GM18907 (cell line): ENCODE results near the gene KLRF1.

Experiments used
- ATAC-seq: cut with Tn5 transposase; IDR thresholded peaks from one replicate; pipeline ENCODE4 v1.9.1; 2021; ENCODE audit warnings: mild to moderate bottlenecking, moderate library complexity; ENCODE audit not compliant: unreplicated experiment

KLRF1 gene

DNA sequence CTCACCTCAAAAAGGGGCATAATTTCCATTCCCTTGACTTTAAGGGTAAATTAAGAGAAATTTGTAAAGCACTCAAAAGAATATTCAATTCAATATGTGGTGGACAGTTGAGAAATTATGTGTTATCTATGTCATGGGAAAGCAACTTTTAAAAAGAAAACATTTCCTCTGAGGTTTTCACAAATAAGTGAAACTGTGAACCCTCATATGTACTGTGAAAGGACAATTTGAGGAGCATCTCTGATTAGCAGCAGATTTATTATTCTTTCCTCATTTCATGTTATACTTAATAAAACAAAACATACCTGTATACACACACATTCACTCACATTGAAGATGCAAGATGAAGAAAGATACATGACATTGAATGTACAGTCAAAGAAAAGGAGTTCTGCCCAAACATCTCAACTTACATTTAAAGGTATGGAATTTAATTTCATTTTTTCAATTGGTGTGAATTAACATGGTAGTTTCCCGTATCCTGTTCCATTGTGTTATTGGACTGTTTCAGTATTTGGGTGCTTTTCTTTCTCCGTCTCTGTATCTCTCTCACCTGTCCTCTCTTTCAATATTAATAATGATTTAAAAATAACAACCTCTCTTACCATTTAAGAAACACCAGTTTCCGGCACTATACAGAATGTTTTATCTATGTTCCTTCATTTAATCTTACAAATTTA is at the start of gene KLRF1:
Gene KLRF1 (plus strand): TSS at position 273 of the 680 bp plus-strand sequence. CDS start 64 bp downstream, at position 337.
- ATAC-seq = no peak

- no peak for ATAC-seq
Measured at GRCh38 chr12:9779209-9779608, 48.1 kb upstream of the KLRF1 start.

- no peak for ATAC-seq
Measured at GRCh38 chr12:9781360-9781759, 45.9 kb upstream of the KLRF1 start.

DNA sequence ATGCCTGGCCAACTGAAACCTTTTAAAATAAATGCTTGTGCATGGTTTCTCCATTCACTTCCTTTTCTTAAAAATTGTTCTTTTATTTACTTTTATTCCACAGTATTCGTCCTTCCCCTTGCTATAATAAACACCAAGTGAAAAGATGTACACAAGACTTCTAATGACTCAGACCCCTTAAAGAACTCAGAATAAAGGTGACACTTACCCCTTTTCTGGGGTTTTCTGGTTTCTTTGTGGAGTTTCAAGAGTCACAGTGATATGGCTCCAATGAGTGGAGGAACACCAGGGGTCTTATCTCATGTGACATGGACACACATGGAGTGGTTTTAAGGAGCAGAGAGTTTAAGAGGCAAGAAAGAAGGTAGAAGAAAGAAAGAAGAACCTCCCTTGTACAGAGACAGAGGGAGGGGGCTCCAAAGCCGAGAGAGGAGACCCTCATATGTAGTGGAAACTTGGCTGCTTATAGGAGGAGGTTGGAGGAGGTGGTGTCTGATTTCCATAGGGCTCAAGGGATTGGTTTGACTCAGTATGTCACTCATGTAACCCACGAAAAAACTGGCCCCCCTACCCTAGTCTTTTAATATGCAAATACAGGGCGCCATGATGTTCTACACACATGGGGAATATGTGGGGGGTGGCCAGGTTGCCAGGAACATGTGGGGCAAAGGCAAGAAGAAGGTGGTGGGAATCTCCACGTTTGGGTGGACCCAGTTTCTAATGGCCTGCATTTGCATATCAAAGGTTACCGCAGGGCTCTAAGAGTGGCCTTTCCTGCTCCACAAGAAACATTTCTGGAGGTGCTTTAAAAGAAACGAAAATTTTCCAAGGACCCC is 44.5 kb upstream of the KLRF1 start:
- no peak for ATAC-seq

- no peak for ATAC-seq
Measured at GRCh38 chr12:9784326-9784725, 43.0 kb upstream of the KLRF1 start.

DNA sequence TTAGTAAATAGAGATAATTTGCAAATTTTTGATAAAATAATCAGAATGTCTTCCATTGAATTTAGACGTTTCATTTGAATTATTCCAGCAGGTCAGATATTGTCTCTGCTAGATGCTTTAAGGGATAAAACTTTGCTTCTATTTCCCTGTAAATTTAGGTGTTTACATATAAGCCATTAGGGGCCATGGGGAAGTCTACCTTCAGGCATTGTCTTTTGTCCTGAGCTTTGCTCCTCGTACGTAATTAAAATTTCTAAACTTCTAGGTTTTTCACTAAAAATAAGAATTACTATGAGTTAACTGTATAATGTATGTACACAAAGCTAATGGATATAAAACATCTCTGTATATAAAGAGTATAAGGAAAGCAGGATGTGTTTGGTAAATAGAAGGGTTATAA is 42.5 kb upstream of the KLRF1 start:
- ATAC-seq = no peak

DNA sequence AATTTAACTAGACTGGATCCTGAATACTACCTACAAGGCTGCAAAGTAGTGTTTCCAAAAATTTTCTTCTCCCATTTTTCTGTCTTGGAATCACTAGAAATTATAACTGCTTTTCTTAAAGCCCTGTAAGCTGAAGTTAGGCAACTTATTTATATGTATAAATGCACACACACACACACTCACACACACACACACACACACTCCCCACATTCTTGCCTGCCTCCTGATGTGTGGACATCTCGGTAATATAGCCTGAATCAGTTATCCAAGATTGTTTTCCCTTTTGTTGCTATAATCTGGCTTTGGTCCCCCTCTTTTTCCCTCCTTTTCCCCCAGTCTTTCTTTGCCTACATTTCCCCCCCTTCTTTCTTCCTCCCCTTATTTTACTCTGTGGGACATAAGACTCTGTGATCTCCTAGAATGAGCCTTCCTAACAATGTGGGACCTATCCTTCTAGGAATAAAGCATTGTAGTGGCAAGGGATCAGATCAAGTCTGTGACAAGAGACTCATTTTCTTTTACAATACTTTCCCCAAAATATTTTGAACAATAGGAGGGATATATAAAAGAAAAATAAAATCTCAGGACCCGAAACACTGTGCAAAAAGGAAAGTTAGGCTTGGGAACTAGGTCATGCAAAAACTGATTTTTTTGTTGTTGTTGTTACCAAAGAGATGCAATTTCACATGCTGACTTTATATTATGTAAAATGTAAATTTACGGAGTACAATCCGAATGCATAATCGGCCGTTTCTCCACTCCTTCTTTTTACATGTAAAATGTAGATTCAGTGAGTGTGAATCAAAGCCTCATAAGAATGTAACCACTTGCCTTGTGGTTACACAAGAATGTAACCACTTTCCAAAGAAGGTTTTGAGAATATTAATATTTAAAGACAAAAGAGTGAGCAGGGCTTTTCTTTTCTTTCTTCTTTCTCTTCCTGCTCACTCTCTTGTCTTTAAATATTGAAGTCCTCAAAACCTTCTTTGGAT is 40.3 kb upstream of the KLRF1 start:
- no peak for ATAC-seq

- ATAC-seq = no peak
Measured at GRCh38 chr12:9792185-9792900, 34.9 kb upstream of the KLRF1 start.

GRCh38 chr12:9792961-9793617 is 34.2 kb upstream of the KLRF1 start:
- no peak for ATAC-seq

GRCh38 chr12:9793779-9794395 is 33.4 kb upstream of the KLRF1 start:
- ATAC-seq = no peak

GRCh38 chr12:9794484-9795093 is 32.7 kb upstream of the KLRF1 start:
- ATAC-seq = no peak

DNA sequence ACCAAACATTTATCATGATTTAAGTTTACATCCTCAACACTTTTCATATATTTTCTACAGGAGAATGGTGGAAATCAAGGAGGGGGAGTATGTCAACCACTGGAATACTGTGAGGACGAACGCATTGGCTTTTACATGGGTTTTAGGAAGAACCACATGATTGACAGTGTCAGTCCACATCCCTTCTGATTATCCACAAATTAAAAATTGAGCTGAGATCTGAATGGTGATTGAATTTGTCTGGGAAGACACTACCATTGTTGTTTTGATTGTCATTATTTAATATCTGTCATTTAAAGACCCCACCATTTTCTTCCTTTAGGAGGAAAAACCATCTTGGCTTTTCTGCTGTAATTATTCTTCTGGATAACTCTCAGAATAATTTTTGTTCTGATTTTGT is 31.3 kb upstream of the KLRF1 start:
- ATAC-seq = no peak

GRCh38 chr12:9796346-9796745 is 30.9 kb upstream of the KLRF1 start:
- no peak for ATAC-seq

GRCh38 chr12:9796971-9797370 is 30.3 kb upstream of the KLRF1 start:
- no peak for ATAC-seq

- peak; percentile 94 for ATAC-seq
Measured at GRCh38 chr12:9797722-9798619, 29.3 kb upstream of the KLRF1 start.

DNA sequence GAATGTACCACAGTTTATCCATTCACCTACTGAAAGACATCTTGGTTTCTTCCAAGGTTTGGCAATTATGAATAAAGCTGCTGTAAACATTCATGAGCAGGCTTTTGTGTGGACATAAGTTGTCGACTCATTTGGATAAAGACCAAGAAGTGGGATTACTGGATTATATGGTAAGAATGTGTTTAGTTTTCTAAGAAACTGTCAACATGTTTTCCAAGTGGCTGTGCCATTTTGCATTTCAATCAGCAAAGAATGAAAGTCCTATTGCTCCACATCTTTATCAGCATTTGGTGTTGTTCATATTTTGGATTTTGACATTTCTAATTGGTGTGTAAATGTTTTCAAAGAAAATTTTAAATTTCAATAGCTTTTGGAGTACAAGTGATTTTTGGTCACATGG is 27.3 kb upstream of the KLRF1 start:
- no peak for ATAC-seq

- no peak for ATAC-seq
Measured at GRCh38 chr12:9805883-9806282, 21.4 kb upstream of the KLRF1 start.

- ATAC-seq = no peak
Measured at GRCh38 chr12:9806714-9807113, 20.6 kb upstream of the KLRF1 start.
